Neuronal stem cell (in vitro differentiated cells): ENCODE results near the gene MPRIP.
"Not testable (repeated sequence)": the region's sequence is repeated elsewhere in the genome, so short reads cannot be mapped to it uniquely, and the experiment has no call there.

ENCODE experiments used
- DNase-seq: peaks from one replicate; pipeline ENCODE4 v3.0.0-alpha.2; 2013; ENCODE audit warnings: low spot score
- H2AFZ ChIP-seq: one replicate; pipeline ENCODE4 v1.6.1; 2013; ENCODE audit warnings: mild to moderate bottlenecking, low read length, inconsistent platforms
- H2AK5ac ChIP-seq: 2 replicates; pipeline ENCODE4 v1.6.1; 2013; ENCODE audit warnings: low read depth, mild to moderate bottlenecking, inconsistent platforms, low read length, moderate library complexity, mixed read lengths
- H2BK120ac ChIP-seq: 2 replicates; pipeline ENCODE4 v1.6.1; 2013; ENCODE audit warnings: low read depth, mild to moderate bottlenecking, inconsistent platforms, low read length, moderate library complexity, mixed read lengths
- H2BK12ac ChIP-seq: one replicate; pipeline ENCODE4 v1.6.1; 2013; ENCODE audit warnings: low read length, inconsistent platforms
- H2BK15ac ChIP-seq: 2 replicates; pipeline ENCODE4 v1.6.1; 2013; ENCODE audit warnings: mild to moderate bottlenecking, low read length, inconsistent platforms, mixed read lengths
- H2BK5ac ChIP-seq: one replicate; pipeline ENCODE4 v1.6.1; 2013; ENCODE audit warnings: inconsistent platforms, mild to moderate bottlenecking, low read length, moderate library complexity
- H3K14ac ChIP-seq: one replicate; pipeline ENCODE4 v1.6.1; 2013; ENCODE audit warnings: low read length, inconsistent platforms
- H3K18ac ChIP-seq: 2 replicates; pipeline ENCODE4 v1.6.1; 2013; ENCODE audit warnings: low read length, inconsistent platforms
- H3K23ac ChIP-seq: 2 replicates; pipeline ENCODE4 v1.6.1; 2013; ENCODE audit warnings: low read depth, mild to moderate bottlenecking, mixed read lengths, low read length, inconsistent platforms; ENCODE audit not compliant: poor library complexity
- H3K27ac ChIP-seq: replicated peaks from 3 replicates; pipeline ENCODE4 v1.5.1; 2013; ENCODE audit warnings: low read length, inconsistent platforms
- H3K27me3 ChIP-seq, 3 experiments: 2 replicates each; pipeline ENCODE4 v1.6.1; 2013; ENCODE audit warnings: low read length in 3 of 3, mild to moderate bottlenecking in 2 of 3, inconsistent platforms in 1 of 3, low read depth in 1 of 3, mixed read lengths in 1 of 3, moderate library complexity in 1 of 3; ENCODE audit not compliant: control insufficient read depth in 3 of 3, insufficient read depth in 3 of 3
- H3K36me3 ChIP-seq, 2 donors: replicated peaks in 1 of 2; 2 replicates each; pipeline ENCODE4 v1.6.1; 2013; ENCODE audit warnings: low read length in 2 of 2; ENCODE audit not compliant: control insufficient read depth in 2 of 2, insufficient read depth in 2 of 2
- H3K4ac ChIP-seq: 2 replicates; pipeline ENCODE4 v1.6.1; 2013; ENCODE audit warnings: inconsistent platforms, mild to moderate bottlenecking, low read length, moderate library complexity
- H3K4me1 ChIP-seq, 2 donors: 1 replicate in 1 of 2; 2 replicates in 1 of 2; pipeline ENCODE4 v1.6.1; 2013; ENCODE audit warnings: low read length in 2 of 2, low read depth in 1 of 2; ENCODE audit not compliant: control insufficient read depth in 2 of 2, insufficient read depth in 1 of 2
- H3K4me2 ChIP-seq: one replicate; pipeline ENCODE4 v1.6.1; 2013; ENCODE audit warnings: mild to moderate bottlenecking, low read length, inconsistent platforms; ENCODE audit not compliant: insufficient read depth, poor library complexity, severe bottlenecking
- H3K4me3 ChIP-seq, 2 donors: 2 replicates each; pipeline ENCODE4 v1.5.1; 2013; ENCODE audit warnings: low read length in 2 of 2, mild to moderate bottlenecking in 2 of 2, inconsistent platforms in 1 of 2, moderate library complexity in 1 of 2
- H3K79me1 ChIP-seq: one replicate; pipeline ENCODE4 v1.6.1; 2013; ENCODE audit warnings: low read depth, mild to moderate bottlenecking, inconsistent platforms, low read length, moderate library complexity
- H3K9ac ChIP-seq: one replicate; pipeline ENCODE4 v1.6.1; 2013; ENCODE audit warnings: mild to moderate bottlenecking, low read depth, low read length, inconsistent platforms; ENCODE audit not compliant: poor library complexity
- H3K9me3 ChIP-seq, 2 donors: replicated peaks in 1 of 2; 2 replicates each; pipeline versions ENCODE3 to v1.6.1; 2013; ENCODE audit warnings: low read length in 2 of 2, mild to moderate bottlenecking in 2 of 2, inconsistent platforms in 1 of 2, low read depth in 1 of 2, mixed read lengths in 1 of 2, moderate library complexity in 1 of 2; ENCODE audit not compliant: control insufficient read depth in 2 of 2, insufficient read depth in 1 of 2
- H4K8ac ChIP-seq: one replicate; pipeline ENCODE4 v1.6.1; 2013; ENCODE audit warnings: low read depth, mild to moderate bottlenecking, inconsistent platforms, low read length, moderate library complexity
- H4K91ac ChIP-seq: one replicate; pipeline ENCODE4 v1.6.1; 2013; ENCODE audit warnings: low read length, low read depth, mild to moderate bottlenecking, inconsistent platforms; ENCODE audit not compliant: poor library complexity
- WGBS, 2 donors: extraction: QIAGEN DNeasy Blood & Tissue Kit; methylation state at CpG; one replicate each; pipeline ENCODE4 v1.1.7; 2013; ENCODE audit warnings: missing lambda C conversion rate in 2 of 2, mixed read lengths in 1 of 2; ENCODE audit not compliant: insufficient read length in 2 of 2, insufficient replicate concordance in 1 of 2; ENCODE audit errors: extremely low coverage in 2 of 2; 5-methylcytosine and 5-hydroxymethylcytosine counted together

The MPRIP gene

DNA sequence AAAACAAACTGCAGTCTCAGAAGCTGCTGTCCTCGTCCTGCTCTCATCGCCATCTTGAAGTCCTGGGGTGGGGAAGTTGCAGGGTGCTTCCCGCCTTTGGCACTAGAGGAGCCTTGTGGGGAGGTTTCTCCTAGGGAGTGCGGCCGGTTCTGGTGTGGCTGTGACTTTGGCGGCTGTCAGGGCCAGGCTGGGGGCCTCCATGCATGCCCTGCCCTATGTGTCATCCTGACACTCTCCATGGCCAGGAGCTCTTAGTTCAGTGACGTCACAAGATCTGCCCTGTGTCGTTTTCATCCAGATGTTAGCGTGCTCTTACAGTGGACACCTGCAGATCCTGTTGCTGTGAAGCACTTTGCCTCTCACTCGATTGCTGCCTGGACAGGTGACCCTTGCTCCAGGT, 114.3 kb downstream of the MPRIP start:
- H2BK120ac ChIP-seq: no peak overlapping the region
- no peak overlapping the region for H2BK5ac ChIP-seq
- H3K9me3 ChIP-seq: no peaks in the 10 kb centered on the region
- H4K8ac ChIP-seq: no peak overlapping the region
- H2AK5ac ChIP-seq: no peak overlapping the region
- H2AFZ ChIP-seq: no peak overlapping the region
- H3K4me3 ChIP-seq: no peak overlapping the region
- no peak overlapping the region for H3K23ac ChIP-seq
- H3K4me1 ChIP-seq: peaks cover 0 to 2% of the 10 kb centered on the region in 2 donors
- no peaks in the 10 kb centered on the region for H3K27me3 ChIP-seq
- H2BK15ac ChIP-seq: no peak overlapping the region
- H3K14ac ChIP-seq: no peak overlapping the region
- H3K4me2 ChIP-seq: no peak overlapping the region
- no peak overlapping the region for H2BK12ac ChIP-seq
- H3K18ac ChIP-seq: no peak overlapping the region
- no peak overlapping the region for H3K27ac ChIP-seq
- peak overlapping the region; percentile 37 for H3K9ac ChIP-seq
- no peaks in the 10 kb centered on the region for H3K79me1 ChIP-seq
- H4K91ac ChIP-seq: no peak overlapping the region
- WGBS, 2 donors: no CpG with 5 or more reads among the region's 10 CpGs
- H3K4ac ChIP-seq: no peak overlapping the region
- DNase-seq: no peak
- H3K36me3 ChIP-seq: peaks cover 50 to 91% of the 10 kb centered on the region in 2 donors

DNA sequence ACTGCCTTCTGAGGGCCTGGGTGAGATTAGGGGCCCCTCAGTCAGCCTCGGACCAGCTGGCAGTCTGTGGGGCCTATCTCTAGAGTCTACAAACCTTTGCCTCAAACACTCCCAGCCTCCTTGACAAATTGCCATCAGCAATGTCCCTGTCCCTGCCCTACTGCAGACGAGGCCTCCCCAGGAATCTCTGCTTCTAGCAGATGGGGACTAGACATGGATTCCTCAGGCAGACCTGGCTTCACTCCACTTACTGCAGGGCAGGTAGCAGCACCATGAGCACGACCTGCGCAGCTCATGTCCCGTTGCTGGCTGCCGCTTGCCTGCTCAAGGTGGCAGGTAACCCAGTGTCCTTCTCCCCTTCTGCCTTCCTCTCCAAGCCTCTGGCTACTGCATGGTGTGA, 114.8 kb downstream of the MPRIP start:
- DNase-seq: no peak

DNA sequence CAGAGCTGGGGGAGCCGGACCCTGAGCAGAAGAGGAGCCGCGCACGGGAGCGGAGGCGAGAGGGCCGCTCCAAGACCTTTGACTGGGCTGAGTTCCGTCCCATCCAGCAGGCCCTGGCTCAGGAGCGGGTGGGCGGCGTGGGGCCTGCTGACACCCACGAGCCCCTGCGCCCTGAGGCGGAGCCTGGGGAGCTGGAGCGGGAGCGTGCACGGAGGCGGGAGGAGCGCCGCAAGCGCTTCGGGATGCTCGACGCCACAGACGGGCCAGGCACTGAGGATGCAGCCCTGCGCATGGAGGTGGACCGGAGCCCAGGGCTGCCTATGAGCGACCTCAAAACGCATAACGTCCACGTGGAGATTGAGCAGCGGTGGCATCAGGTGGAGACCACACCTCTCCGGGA, 116.2 kb downstream of the MPRIP start:
- H3K27ac ChIP-seq, H3K4ac ChIP-seq: not testable (repeated sequence)
- peaks cover 51 to 91% of the 10 kb centered on the region in 2 donors for H3K36me3 ChIP-seq

More for the DNA sequence above, 114.8 kb downstream of the MPRIP start:
- H3K9me3 ChIP-seq: no peaks in the 10 kb centered on the region
- H4K91ac ChIP-seq: no peak overlapping the region
- no peak overlapping the region for H2BK15ac ChIP-seq
- no peak overlapping the region for H3K4ac ChIP-seq
- peaks cover 54 to 91% of the 10 kb centered on the region in 2 donors for H3K36me3 ChIP-seq
- H3K4me3 ChIP-seq: no peak overlapping the region
- peaks cover 0 to 2% of the 10 kb centered on the region in 2 donors for H3K4me1 ChIP-seq
- no peak overlapping the region for H3K23ac ChIP-seq
- no peak overlapping the region for H3K27ac ChIP-seq
- H3K9ac ChIP-seq: no peak overlapping the region
- no peak overlapping the region for H3K4me2 ChIP-seq
- no CpG with 5 or more reads among the region's 6 CpGs for WGBS, 2 donors
- H2AK5ac ChIP-seq: no peak overlapping the region
- no peak overlapping the region for H2BK12ac ChIP-seq
- no peak overlapping the region for H2BK120ac ChIP-seq
- H3K27me3 ChIP-seq: no peaks in the 10 kb centered on the region
- H2AFZ ChIP-seq: no peak overlapping the region
- H3K14ac ChIP-seq: no peak overlapping the region
- no peak overlapping the region for H3K18ac ChIP-seq
- no peaks in the 10 kb centered on the region for H3K79me1 ChIP-seq
- H4K8ac ChIP-seq: no peak overlapping the region
- H2BK5ac ChIP-seq: no peak overlapping the region

DNA sequence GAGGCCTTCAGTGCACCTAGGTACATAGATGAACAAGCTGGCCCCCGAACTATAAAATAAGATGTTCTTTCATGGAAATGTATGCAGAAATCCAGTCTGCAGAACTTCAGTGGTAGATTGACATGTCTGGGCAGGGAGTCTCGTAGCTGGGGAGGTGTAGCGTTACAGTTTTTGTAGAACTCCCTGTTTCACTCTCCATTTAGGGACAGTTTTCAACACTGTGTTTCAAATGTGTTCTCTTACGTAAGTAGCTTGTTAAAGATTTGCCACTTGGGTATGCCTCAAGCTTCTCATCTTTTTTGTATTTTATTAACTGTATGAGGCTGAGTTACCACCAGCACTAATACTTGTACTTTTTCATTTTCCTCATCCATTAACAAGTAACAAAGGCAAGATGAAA, 117.3 kb downstream of the MPRIP start:
- Histone ChIP-seq H3K27ac (no peak overlapping the region), H2BK5ac (no peak overlapping the region), H4K8ac (no peak overlapping the region), H3K18ac (no peak overlapping the region), H3K36me3 (peaks cover 45 to 91% of the 10 kb centered on the region in 2 donors), H3K4me1 (peaks cover 0 to 4% of the 10 kb centered on the region in 2 donors), H3K14ac (no peak overlapping the region), H2AK5ac (no peak overlapping the region), H3K4ac (no peak overlapping the region), H2BK120ac (no peak overlapping the region), H3K79me1 (no peaks in the 10 kb centered on the region), H3K27me3 (no peaks in the 10 kb centered on the region), H2BK12ac (no peak overlapping the region), H3K23ac (no peak overlapping the region), H2BK15ac (no peak overlapping the region), H3K4me3 (no peak overlapping the region), H3K4me2 (no peak overlapping the region), H3K9ac (no peak overlapping the region), H3K9me3 (peaks cover 0 to under 1% of the 10 kb centered on the region in 2 donors), H2AFZ (no peak overlapping the region), H4K91ac (no peak overlapping the region)
- WGBS, 2 donors: no CpG with 5 or more reads among the region's 4 CpGs
- no peak for DNase-seq

More for the DNA sequence above, 116.2 kb downstream of the MPRIP start:
- H4K8ac ChIP-seq, H2BK15ac ChIP-seq, H4K91ac ChIP-seq, H3K18ac ChIP-seq, H3K9me3 ChIP-seq, H2AFZ ChIP-seq, H3K4me1 ChIP-seq, H3K4me3 ChIP-seq, H3K27me3 ChIP-seq, H3K14ac ChIP-seq, H2BK12ac ChIP-seq, H2BK120ac ChIP-seq, H3K9ac ChIP-seq, H3K23ac ChIP-seq, H2BK5ac ChIP-seq, DNase-seq, H2AK5ac ChIP-seq, H3K4me2 ChIP-seq, H3K79me1 ChIP-seq: not testable (repeated sequence)
- WGBS, 2 donors: no CpG with 5 or more reads among the region's 33 CpGs
